Loucy (cell line): ENCODE data around the gene FLII.

Source experiments
- CTCF ChIP-seq: fragments of 200-600 bp; sonication (generic); conservative IDR thresholded peaks from 2 replicates; pipeline ENCODE4 v1.5.1; 2014; ENCODE audit warnings: mild to moderate bottlenecking, antibody characterized with exemption, low read length
- EZH2phosphoT487 ChIP-seq: fragments of 200-600 bp; IDR thresholded peaks from 2 replicates; pipeline ENCODE4 v1.6.1; 2018; ENCODE audit warnings: antibody characterized with exemption, mild to moderate bottlenecking, moderate library complexity, borderline replicate concordance

- TF ChIP-seq CTCF (no peak), EZH2phosphoT487 (no peak)
Measured at GRCh38 chr17:18259621-18260331, 1.2 kb upstream of the FLII start.
